GM23338 (cell line): ENCODE results near the gene SLC25A24. TPM values are rescaled to one million over a fixed set of nuclear protein-coding genes. Genes with fewer than 3 reads are reported as not detected.

ENCODE experiments used
- ATAC-seq: fragments of 200-7000 bp; cut with Tn5 transposase; 3 replicates; pipeline ENCODE4 v1.9.1; 2020
- DNase-seq: peaks from one replicate; pipeline ENCODE4 v3.0.0-alpha.2; 2015; ENCODE audit warnings: low spot score
- H2AFZ ChIP-seq: fragments of 200-600 bp; sonication (generic); 2 replicates; pipeline ENCODE4 v1.8.0; 2016; ENCODE audit warnings: antibody characterized with exemption, mild to moderate bottlenecking, moderate library complexity
- H3F3A ChIP-seq: fragments of 200-600 bp; sonication (generic); replicated peaks from 2 replicates; pipeline ENCODE4 v1.8.0; 2017; ENCODE audit warnings: antibody characterized with exemption, mixed run types, low read depth
- H3K27ac ChIP-seq: fragments of 200-600 bp; sonication (generic); 2 replicates; pipeline ENCODE4 v1.6.1; 2016; ENCODE audit warnings: low read depth
- H3K27me3 ChIP-seq: fragments of 200-600 bp; sonication (generic); 2 replicates; pipeline ENCODE4 v1.8.0; 2016; ENCODE audit warnings: mild to moderate bottlenecking, mixed run types, moderate library complexity; ENCODE audit not compliant: insufficient read depth
- H3K36me3 ChIP-seq: fragments of 200-600 bp; sonication (generic); 2 replicates; pipeline ENCODE4 v1.8.0; 2016; ENCODE audit warnings: mild to moderate bottlenecking; ENCODE audit not compliant: insufficient read depth
- H3K4me1 ChIP-seq: fragments of 200-600 bp; sonication (generic); 2 replicates; pipeline ENCODE4 v1.8.0; 2016; ENCODE audit warnings: mild to moderate bottlenecking, moderate library complexity; ENCODE audit not compliant: insufficient read depth
- H3K4me2 ChIP-seq: fragments of 200-600 bp; sonication (generic); 2 replicates; pipeline ENCODE4 v1.7.1; 2017; ENCODE audit warnings: mixed run types
- H3K4me3 ChIP-seq: fragments of 200-600 bp; sonication (generic); 2 replicates; pipeline ENCODE4 v1.6.1; 2016; ENCODE audit warnings: mixed run types
- H3K79me2 ChIP-seq: fragments of 200-600 bp; sonication (generic); replicated peaks from 2 replicates; pipeline ENCODE4 v1.8.0; 2017; ENCODE audit warnings: mild to moderate bottlenecking; ENCODE audit not compliant: insufficient read depth
- H3K9me2 ChIP-seq: fragments of 200-600 bp; sonication (generic); 2 replicates; pipeline ENCODE4 v1.8.0; 2017; ENCODE audit not compliant: insufficient read depth
- H4K20me1 ChIP-seq: fragments of 200-600 bp; sonication (generic); replicated peaks from 2 replicates; pipeline ENCODE4 v1.8.0; 2017; ENCODE audit warnings: mild to moderate bottlenecking; ENCODE audit not compliant: insufficient read depth
- H3K27ac Mint-ChIP-seq: 2 replicates; pipeline ENCODE4 v1.8.0; 2020; ENCODE audit warnings: inconsistent platforms, mild to moderate bottlenecking, moderate library complexity, mixed read lengths
- H3K27me3 Mint-ChIP-seq: 3 replicates; pipeline ENCODE4 v1.8.0; 2022; ENCODE audit warnings: low read depth, mild to moderate bottlenecking, moderate library complexity, mixed read lengths, inconsistent platforms; ENCODE audit not compliant: insufficient read depth, poor library complexity
- H3K36me3 Mint-ChIP-seq: 3 replicates; pipeline ENCODE4 v1.8.0; 2021; ENCODE audit warnings: low read depth, mild to moderate bottlenecking, inconsistent platforms, moderate library complexity, mixed read lengths
- H3K4me1 Mint-ChIP-seq: 3 replicates; pipeline ENCODE4 v1.8.0; 2020; ENCODE audit warnings: mild to moderate bottlenecking, inconsistent platforms, mixed read lengths
- H3K4me3 Mint-ChIP-seq: 3 replicates; pipeline ENCODE4 v1.8.0; 2021; ENCODE audit warnings: moderate library complexity, mild to moderate bottlenecking, inconsistent platforms, mixed read lengths
- H3K9me3 Mint-ChIP-seq: 3 replicates; pipeline ENCODE4 v1.8.0; 2020; ENCODE audit warnings: moderate library complexity, mild to moderate bottlenecking, inconsistent platforms, mixed read lengths
- CREB1 ChIP-seq: fragments of 250-450 bp; sonication (Bioruptor Pico); IDR thresholded peaks from 2 replicates; pipeline ENCODE4 v1.5.0; 2020; ENCODE audit warnings: low read depth, mild to moderate bottlenecking, moderate library complexity
- CTCF ChIP-seq, 2 experiments: fragments of 200-600 bp in 1 of 2; sonication (generic) in 1 of 2; conservative IDR thresholded peaks; 2 replicates each; pipeline versions ENCODE4 v1.5.1 to v1.6.1; 2016 to 2017; ENCODE audit warnings: antibody characterized with exemption in 2 of 2, low read depth in 2 of 2, mild to moderate bottlenecking in 2 of 2, moderate library complexity in 1 of 2
- EZH2 ChIP-seq: fragments of 200-600 bp; sonication (generic); IDR thresholded peaks from one replicate; pipeline ENCODE4 v1.8.0; 2017; ENCODE audit warnings: antibody characterized with exemption, mild to moderate bottlenecking, low read depth; ENCODE audit not compliant: unreplicated experiment
- EZH2phosphoT487 ChIP-seq: fragments of 200-600 bp; sonication (generic); IDR thresholded peaks from one replicate; pipeline ENCODE4 v1.8.1; 2018; ENCODE audit warnings: antibody characterized with exemption; ENCODE audit not compliant: unreplicated experiment
- JUNB ChIP-seq: IDR thresholded peaks from one replicate; pipeline ENCODE4 v1.6.1; 2016; ENCODE audit warnings: antibody characterized with exemption; ENCODE audit not compliant: unreplicated experiment
- NANOG ChIP-seq: IDR thresholded peaks from 2 replicates; pipeline ENCODE4 v1.6.1; 2016; ENCODE audit warnings: antibody characterized with exemption, borderline replicate concordance
- POLR2AphosphoS5 ChIP-seq: IDR thresholded peaks from 2 replicates; pipeline ENCODE4 v1.6.1; 2016; ENCODE audit warnings: antibody characterized with exemption, low read depth
- STAT1 ChIP-seq: IDR thresholded peaks from one replicate; pipeline ENCODE4 v1.6.1; 2016; ENCODE audit warnings: antibody characterized with exemption; ENCODE audit not compliant: unreplicated experiment
- ZNF114 ChIP-seq: fragments of 250-450 bp; sonication (Bioruptor Pico); IDR thresholded peaks from 2 replicates; pipeline ENCODE4 v1.5.0; 2020; ENCODE audit warnings: mild to moderate bottlenecking, moderate library complexity
- ZNF331 ChIP-seq: fragments of 250-450 bp; sonication (Bioruptor Pico); IDR thresholded peaks from 2 replicates; pipeline ENCODE4 v1.5.0; 2020; ENCODE audit warnings: low read depth, mild to moderate bottlenecking, moderate library complexity
- ZNF462 ChIP-seq: fragments of 250-450 bp; sonication (Bioruptor Pico); IDR thresholded peaks from 2 replicates; pipeline ENCODE4 v1.5.0; 2020; ENCODE audit warnings: mild to moderate bottlenecking, moderate library complexity
- polyA plus RNA-seq: library from polyadenylated mRNA; unstranded; fragments of >200 nt; fragmentation: Nextera tagmentation; extraction: Ambion mirVana; gene quantifications from 2 replicates; pipeline ENCODE4 v1.2.1, GENCODE V29; 2016
- total RNA-seq: library from RNA; depleted of rRNA; stranded (reverse); fragments of >200 nt; shearing (Covaris generic); gene quantifications from 2 replicates; pipeline ENCODE4 v1.2.3, GENCODE V29; 2014
- TF ChIP-seq, protein P1 (sequence below): IDR thresholded peaks from 2 replicates; pipeline ENCODE4 v1.6.1; 2016; ENCODE audit warnings: antibody characterized with exemption
- TF ChIP-seq, protein P2 (sequence below): IDR thresholded peaks from one replicate; pipeline ENCODE4 v1.6.1; 2018; ENCODE audit warnings: antibody characterized with exemption; ENCODE audit not compliant: unreplicated experiment

Gene SLC25A24
- total and polyA plus RNA-seq, 2 experiments from 2014 or later = 17.4 to 46.0 TPM

DNA sequence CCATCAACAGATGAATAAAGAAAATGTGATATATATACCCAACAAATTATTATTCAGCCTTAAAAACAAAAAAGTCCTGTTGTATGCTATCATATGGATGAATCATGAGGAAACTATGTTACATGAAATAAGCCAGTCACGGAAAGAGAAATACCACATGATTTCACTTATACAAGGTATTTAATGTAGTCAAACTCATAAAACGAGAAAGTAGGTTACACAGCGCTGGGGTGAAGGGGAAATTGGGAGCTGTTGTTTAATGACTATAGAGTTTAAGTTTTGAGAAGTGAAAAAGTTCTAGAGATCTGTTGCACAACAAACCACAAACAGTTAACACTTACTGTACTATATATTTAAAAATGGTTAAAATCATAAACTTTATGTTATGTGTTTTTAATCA lies 58.5 kb downstream of the SLC25A24 start:
- H3K36me3 ChIP-seq = 0 out of 2 replicates have a peak, but pooled peaks cover 7% of the 10 kb centered on the region
- no peaks in the 10 kb centered on the region for H4K20me1 ChIP-seq

More for the DNA sequence above, 58.5 kb downstream of the SLC25A24 start:
- TF ChIP-seq, protein P1, sequence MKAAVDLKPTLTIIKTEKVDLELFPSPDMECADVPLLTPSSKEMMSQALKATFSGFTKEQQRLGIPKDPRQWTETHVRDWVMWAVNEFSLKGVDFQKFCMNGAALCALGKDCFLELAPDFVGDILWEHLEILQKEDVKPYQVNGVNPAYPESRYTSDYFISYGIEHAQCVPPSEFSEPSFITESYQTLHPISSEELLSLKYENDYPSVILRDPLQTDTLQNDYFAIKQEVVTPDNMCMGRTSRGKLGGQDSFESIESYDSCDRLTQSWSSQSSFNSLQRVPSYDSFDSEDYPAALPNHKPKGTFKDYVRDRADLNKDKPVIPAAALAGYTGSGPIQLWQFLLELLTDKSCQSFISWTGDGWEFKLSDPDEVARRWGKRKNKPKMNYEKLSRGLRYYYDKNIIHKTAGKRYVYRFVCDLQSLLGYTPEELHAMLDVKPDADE = no peak
- no peak for TF ChIP-seq STAT1
- TF ChIP-seq EZH2phosphoT487 = no peak
- TF ChIP-seq NANOG = no peak
- no peak for TF ChIP-seq ZNF331
- TF ChIP-seq CREB1 (CRISPR knock-in tag) = no peak
- no peak for TF ChIP-seq CTCF (conservative IDR thresholded peaks at IDR 0.05; ENCODE audit: low read depth in 2 of 2)
- TF ChIP-seq JUNB = no peak
- no peak for TF ChIP-seq EZH2
- no peak for TF ChIP-seq ZNF114 (CRISPR knock-in tag)
- TF ChIP-seq, protein P2, sequence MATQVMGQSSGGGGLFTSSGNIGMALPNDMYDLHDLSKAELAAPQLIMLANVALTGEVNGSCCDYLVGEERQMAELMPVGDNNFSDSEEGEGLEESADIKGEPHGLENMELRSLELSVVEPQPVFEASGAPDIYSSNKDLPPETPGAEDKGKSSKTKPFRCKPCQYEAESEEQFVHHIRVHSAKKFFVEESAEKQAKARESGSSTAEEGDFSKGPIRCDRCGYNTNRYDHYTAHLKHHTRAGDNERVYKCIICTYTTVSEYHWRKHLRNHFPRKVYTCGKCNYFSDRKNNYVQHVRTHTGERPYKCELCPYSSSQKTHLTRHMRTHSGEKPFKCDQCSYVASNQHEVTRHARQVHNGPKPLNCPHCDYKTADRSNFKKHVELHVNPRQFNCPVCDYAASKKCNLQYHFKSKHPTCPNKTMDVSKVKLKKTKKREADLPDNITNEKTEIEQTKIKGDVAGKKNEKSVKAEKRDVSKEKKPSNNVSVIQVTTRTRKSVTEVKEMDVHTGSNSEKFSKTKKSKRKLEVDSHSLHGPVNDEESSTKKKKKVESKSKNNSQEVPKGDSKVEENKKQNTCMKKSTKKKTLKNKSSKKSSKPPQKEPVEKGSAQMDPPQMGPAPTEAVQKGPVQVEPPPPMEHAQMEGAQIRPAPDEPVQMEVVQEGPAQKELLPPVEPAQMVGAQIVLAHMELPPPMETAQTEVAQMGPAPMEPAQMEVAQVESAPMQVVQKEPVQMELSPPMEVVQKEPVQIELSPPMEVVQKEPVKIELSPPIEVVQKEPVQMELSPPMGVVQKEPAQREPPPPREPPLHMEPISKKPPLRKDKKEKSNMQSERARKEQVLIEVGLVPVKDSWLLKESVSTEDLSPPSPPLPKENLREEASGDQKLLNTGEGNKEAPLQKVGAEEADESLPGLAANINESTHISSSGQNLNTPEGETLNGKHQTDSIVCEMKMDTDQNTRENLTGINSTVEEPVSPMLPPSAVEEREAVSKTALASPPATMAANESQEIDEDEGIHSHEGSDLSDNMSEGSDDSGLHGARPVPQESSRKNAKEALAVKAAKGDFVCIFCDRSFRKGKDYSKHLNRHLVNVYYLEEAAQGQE = no peak
- TF ChIP-seq ZNF462 = no peak
- TF ChIP-seq POLR2AphosphoS5 = no peak
- Histone ChIP-seq H3K27me3 (no peaks in the 10 kb centered on the region), H3K79me2 (no peaks in the 10 kb centered on the region), H3K9me2 (no peaks in the 10 kb centered on the region), H3K27ac (no peak overlapping the region), H3K4me1 (no peaks in the 10 kb centered on the region), H3K4me3 (no peak overlapping the region), H3K4me2 (no peak overlapping the region), H2AFZ (no peak overlapping the region), H3F3A (no peaks in the 10 kb centered on the region)
- Mint-ChIP-seq H3K9me3 (peaks cover 6% of the 10 kb centered on the region; the same call in 1 of the 3 replicates), H3K36me3 (peaks cover 48% of the 10 kb centered on the region), H3K4me1 (no peaks in the 10 kb centered on the region), H3K27me3 (no peaks in the 10 kb centered on the region), H3K27ac (no peak overlapping the region), H3K4me3 (no peak overlapping the region)
- no peak for ATAC-seq
- no peak for DNase-seq
